Smooth muscle cell (in vitro differentiated cells): ENCODE data around the gene BIK. TPM values are rescaled to one million over a fixed set of nuclear protein-coding genes. Genes with fewer than 3 reads are reported as not detected.

Source experiments
- DNase-seq: peaks from one replicate; lab custom pipeline; 2025; ENCODE audit not compliant: unreplicated experiment; lab: John Stamatoyannopoulos, UW
- H2AFZ ChIP-seq: fragments of 200-600 bp; sonication (generic); 2 replicates; pipeline ENCODE4 v1.6.0; 2016; ENCODE audit warnings: antibody characterized with exemption, low read depth, mild to moderate bottlenecking
- H3F3A ChIP-seq: fragments of 200-600 bp; sonication (generic); 2 replicates; pipeline ENCODE4 v1.6.0; 2017; ENCODE audit warnings: antibody characterized with exemption, low read depth
- H3K27ac ChIP-seq: fragments of 200-600 bp; sonication (generic); 2 replicates; pipeline ENCODE4 v1.5.1; 2016; ENCODE audit warnings: low read depth, mild to moderate bottlenecking
- H3K27me3 ChIP-seq: fragments of 200-600 bp; sonication (generic); 2 replicates; pipeline ENCODE4 v1.6.1; 2016; ENCODE audit warnings: low read depth, mild to moderate bottlenecking
- H3K36me3 ChIP-seq: fragments of 200-600 bp; sonication (generic); 2 replicates; pipeline ENCODE4 v1.5.1; 2016; ENCODE audit warnings: low read depth
- H3K4me1 ChIP-seq: fragments of 200-600 bp; sonication (generic); 2 replicates; pipeline ENCODE4 v1.5.1; 2016; ENCODE audit warnings: low read depth
- H3K4me2 ChIP-seq: fragments of 200-600 bp; sonication (generic); 2 replicates; pipeline ENCODE4 v1.6.0; 2016; ENCODE audit warnings: mild to moderate bottlenecking
- H3K4me3 ChIP-seq: fragments of 200-600 bp; sonication (generic); 2 replicates; pipeline ENCODE4 v1.5.1; 2016; ENCODE audit warnings: mild to moderate bottlenecking
- H3K79me2 ChIP-seq: fragments of 200-600 bp; sonication (generic); 2 replicates; pipeline ENCODE4 v1.6.0; 2016; ENCODE audit warnings: low read depth, mild to moderate bottlenecking
- H3K9ac ChIP-seq: fragments of 200-600 bp; sonication (generic); 2 replicates; pipeline ENCODE4 v1.6.0; 2016; ENCODE audit warnings: low read depth
- H3K9me3 ChIP-seq: fragments of 200-600 bp; sonication (generic); replicated peaks from 2 replicates; pipeline ENCODE4 v1.5.1; 2016; ENCODE audit warnings: low read depth
- H4K20me1 ChIP-seq: fragments of 200-600 bp; sonication (generic); 2 replicates; pipeline ENCODE4 v1.6.0; 2016; ENCODE audit warnings: low read depth
- CTCF ChIP-seq: fragments of 200-600 bp; sonication (generic); IDR thresholded peaks from 2 replicates; pipeline ENCODE4 v1.5.1; 2017; ENCODE audit warnings: borderline replicate concordance, mild to moderate bottlenecking, antibody characterized with exemption; ENCODE audit not compliant: insufficient read depth, poor library complexity, severe bottlenecking
- WGBS: methylation state at CpG from one replicate; pipeline ENCODE4 v1.1.7; 2016; ENCODE audit warnings: low lambda C conversion rate; 5-methylcytosine and 5-hydroxymethylcytosine counted together
- polyA plus RNA-seq: library from polyadenylated mRNA; unstranded; fragments of >200 nt; fragmentation: Nextera tagmentation; extraction: Ambion mirVana; gene quantifications from 2 replicates; pipeline ENCODE4 v1.2.1, GENCODE V29; 2016
- total RNA-seq: library from RNA; depleted of rRNA; stranded (reverse); fragments of >200 nt; gene quantifications from 2 replicates; pipeline ENCODE4 v1.2.3, GENCODE V29; 2014

The BIK gene
- total and polyA plus RNA-seq, 2 experiments from 2014 or later = 1.9 to 3.9 TPM

GRCh38 chr22:43168471-43169309 is 58.1 kb downstream of the BIK start:
- Histone ChIP-seq H3K4me2 (no peak overlapping the region), H3K4me1 (no peaks in the 10 kb centered on the region), H2AFZ (no peak overlapping the region), H3K4me3 (no peak overlapping the region), H3K9ac (no peak overlapping the region), H3K27ac (peak overlapping the region; percentile 52), H3K79me2 (no peaks in the 10 kb centered on the region), H3K9me3 (no peaks in the 10 kb centered on the region), H4K20me1 (no peaks in the 10 kb centered on the region), H3K36me3 (no peaks in the 10 kb centered on the region), H3K27me3 (no peaks in the 10 kb centered on the region), H3F3A (no peaks in the 10 kb centered on the region)
- DNase-seq = no peak
- TF ChIP-seq CTCF = no peak
- 84% methylated on average over 25 of the region's 25 CpGs for WGBS

GRCh38 chr22:43169310-43170130 is 59.0 kb downstream of the BIK start:
- 91% methylated on average over 23 of the region's 23 CpGs for WGBS

GRCh38 chr22:43170131-43170480 is 59.6 kb downstream of the BIK start:
- H2AFZ ChIP-seq = no peak overlapping the region
- no peak for TF ChIP-seq CTCF
- no peaks in the 10 kb centered on the region for H3K27me3 ChIP-seq
- no peaks in the 10 kb centered on the region for H3F3A ChIP-seq
- WGBS = 98% methylated on average over 9 of the region's 9 CpGs
- no peak overlapping the region for H3K9ac ChIP-seq
- H3K36me3 ChIP-seq = no peaks in the 10 kb centered on the region
- DNase-seq = no peak
- no peaks in the 10 kb centered on the region for H3K4me1 ChIP-seq
- H3K9me3 ChIP-seq = no peaks in the 10 kb centered on the region
- no peak overlapping the region for H3K27ac ChIP-seq
- no peaks in the 10 kb centered on the region for H3K79me2 ChIP-seq
- no peak overlapping the region for H3K4me3 ChIP-seq
- no peak overlapping the region for H3K4me2 ChIP-seq
- no peaks in the 10 kb centered on the region for H4K20me1 ChIP-seq

More at GRCh38 chr22:43169310-43170130, 59.0 kb downstream of the BIK start:
- H3K27ac ChIP-seq = peak overlapping the region; percentile 52
- no peaks in the 10 kb centered on the region for H4K20me1 ChIP-seq
- H3K9me3 ChIP-seq = no peaks in the 10 kb centered on the region
- TF ChIP-seq CTCF = no peak
- no peak overlapping the region for H2AFZ ChIP-seq
- no peaks in the 10 kb centered on the region for H3K27me3 ChIP-seq
- no peak for DNase-seq
- H3K36me3 ChIP-seq = no peaks in the 10 kb centered on the region
- no peak overlapping the region for H3K4me2 ChIP-seq
- no peaks in the 10 kb centered on the region for H3F3A ChIP-seq
- H3K4me3 ChIP-seq = no peak overlapping the region
- no peaks in the 10 kb centered on the region for H3K79me2 ChIP-seq
- H3K4me1 ChIP-seq = no peaks in the 10 kb centered on the region
- no peak overlapping the region for H3K9ac ChIP-seq
